Superior temporal gyrus (tissue), 1 donor: ENCODE measurements around the gene DIDO1.

Experiments
- DNase-seq: peaks from one replicate; pipeline ENCODE4 v3.0.0-alpha.2; 2016; ENCODE audit errors: extremely low spot score

DIDO1 gene

GRCh38 chr20:62835931-62836861 is 90.1 kb downstream of the DIDO1 start:
- DNase-seq, result no peak

DNA sequence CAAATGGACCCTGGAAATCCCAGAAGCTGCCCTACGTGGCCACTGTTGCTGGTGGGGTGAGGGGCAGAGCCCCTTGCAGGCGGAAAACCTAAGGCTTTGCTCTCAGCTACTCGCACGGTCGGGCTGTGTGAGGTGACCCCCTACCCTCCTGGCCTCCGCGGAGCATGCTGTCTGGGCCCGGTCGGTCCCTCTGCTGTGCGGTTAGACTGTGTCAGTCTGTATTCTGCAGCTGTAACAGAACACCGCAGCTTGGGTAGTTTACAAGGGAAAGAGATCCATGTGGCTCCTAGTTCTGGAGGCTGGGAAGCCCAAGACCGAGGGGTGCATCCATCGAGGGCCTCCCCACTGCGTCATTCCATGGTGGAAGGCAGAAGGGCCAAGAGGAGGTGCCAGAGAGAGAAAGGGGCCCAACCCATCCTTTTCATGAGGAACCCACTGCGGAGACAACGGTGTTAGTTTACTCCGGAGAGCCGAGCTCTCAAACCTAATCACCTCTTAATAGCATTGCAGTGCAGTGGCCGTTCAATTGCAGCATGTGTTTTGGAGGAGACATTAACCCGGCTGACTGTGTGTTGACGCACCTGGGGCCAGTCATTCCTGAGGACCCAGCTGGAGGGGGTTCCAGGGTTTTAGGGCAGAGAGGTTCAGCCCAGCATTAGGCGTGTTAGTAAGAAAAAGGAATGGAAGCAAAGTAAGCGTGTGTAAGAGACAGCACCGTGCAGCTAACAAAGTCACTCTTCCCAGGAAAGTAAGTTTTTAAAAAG is 91.2 kb downstream of the DIDO1 start:
- DNase-seq, result no peak

DNA sequence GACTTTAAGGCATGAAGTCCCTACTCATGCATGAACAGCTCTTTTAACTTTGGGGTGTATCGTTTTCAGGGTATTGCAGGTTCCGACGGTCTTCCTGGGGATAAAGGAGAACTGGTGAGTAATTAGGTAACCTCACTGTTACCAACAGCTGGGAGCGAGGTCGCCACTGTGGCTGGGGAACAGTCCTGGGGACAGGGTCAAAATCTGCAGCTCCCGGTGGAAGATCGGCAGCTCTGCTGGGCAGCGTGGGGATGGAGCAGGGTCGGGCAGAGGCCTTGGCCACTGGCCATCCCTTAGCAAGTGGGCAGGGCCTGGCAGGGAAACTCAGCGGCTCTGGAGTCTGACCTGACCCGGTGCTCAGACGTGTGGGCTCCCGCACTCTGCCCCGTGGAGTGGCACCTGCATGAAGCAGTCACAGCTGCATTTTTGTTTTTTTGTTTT is 93.3 kb downstream of the DIDO1 start:
- no peak for DNase-seq

- DNase-seq, result no peak
Observed at GRCh38 chr20:62832212-62832922, 93.9 kb downstream of the DIDO1 start.

DNA sequence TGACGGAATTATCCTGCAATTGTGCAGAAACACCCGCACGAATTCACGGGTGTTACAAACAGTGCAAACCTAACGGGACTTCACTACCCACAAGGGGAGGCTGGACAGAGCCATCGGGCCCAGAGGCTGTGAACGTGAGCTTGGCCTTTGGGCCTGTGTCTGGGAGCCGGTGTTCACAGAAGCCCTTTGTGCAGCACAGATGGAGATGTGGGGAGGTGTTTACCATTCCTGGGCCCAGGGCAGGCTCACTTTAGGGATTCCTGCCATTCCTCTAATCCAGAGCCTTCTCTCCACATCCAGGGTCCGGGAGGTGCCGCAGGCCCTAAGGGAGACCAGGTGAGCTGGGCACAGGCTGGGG is 94.5 kb downstream of the DIDO1 start:
- DNase-seq, result no peak

GRCh38 chr20:62831361-62831788 is 94.9 kb downstream of the DIDO1 start:
- no peak for DNase-seq

- DNase-seq, result no peak
Observed at GRCh38 chr20:62830821-62831220, 95.5 kb downstream of the DIDO1 start.

DNA sequence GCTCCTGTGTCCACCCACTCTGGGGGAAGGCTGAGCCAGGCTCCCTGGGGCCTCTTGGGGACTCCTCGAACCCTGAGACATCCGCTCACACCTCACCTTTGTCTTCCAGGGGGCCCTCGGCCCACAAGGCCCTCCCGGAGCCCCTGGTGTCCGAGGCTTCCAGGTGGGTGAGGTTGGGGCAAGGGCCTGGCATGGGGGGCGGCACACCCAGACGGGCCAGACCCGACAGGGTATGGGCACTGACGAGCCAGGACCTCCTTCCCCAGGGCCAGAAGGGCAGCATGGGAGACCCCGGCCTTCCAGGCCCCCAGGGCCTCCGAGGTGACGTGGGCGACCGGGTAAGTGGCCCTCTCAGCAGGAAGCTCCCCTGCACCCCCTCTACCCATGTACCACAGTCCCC is 96.1 kb downstream of the DIDO1 start:
- no peak for DNase-seq

- no peak for DNase-seq
Observed at GRCh38 chr20:62829231-62830230, 96.8 kb downstream of the DIDO1 start.

- no peak for DNase-seq
Observed at GRCh38 chr20:62828511-62829230, 97.6 kb downstream of the DIDO1 start.

GRCh38 chr20:62828051-62828450 is 98.3 kb downstream of the DIDO1 start:
- no peak for DNase-seq
